Calu3 (cell line): ENCODE results near the gene CAV2. TPM values are rescaled to one million over a fixed set of nuclear protein-coding genes. Genes with fewer than 3 reads are reported as not detected.

ENCODE experiments used
- BruUV-seq: library from RNA; stranded (reverse); fragments of 400-500 nt; replicated peaks from 2 replicates; lab custom pipeline; 2021; lab: Mats Ljungman, UMichigan
- CTCF ChIA-PET: fragments of 300-600 bp; sonication (Branson Sonifier 250); formaldehyde crosslinking; loops from one replicate; lab custom pipeline; 2022; ENCODE audit warnings: antibody characterized with exemption; lab: Charles Lee
- DNase-seq: peaks from one replicate; pipeline ENCODE4 v3.0.0; 2022
- H3K27ac Mint-ChIP-seq: one replicate; pipeline ENCODE4 v1.8.0; 2022; ENCODE audit warnings: mixed read lengths; ENCODE audit not compliant: unreplicated experiment
- H3K27me3 Mint-ChIP-seq: one replicate; pipeline ENCODE4 v1.8.0; 2022; ENCODE audit warnings: mixed read lengths; ENCODE audit not compliant: unreplicated experiment
- H3K36me3 Mint-ChIP-seq: one replicate; pipeline ENCODE4 v1.8.0; 2022; ENCODE audit warnings: mild to moderate bottlenecking, moderate library complexity, mixed read lengths; ENCODE audit not compliant: insufficient read depth, unreplicated experiment
- H3K4me1 Mint-ChIP-seq: one replicate; pipeline ENCODE4 v1.8.0; 2022; ENCODE audit warnings: mild to moderate bottlenecking, low read depth, mixed read lengths; ENCODE audit not compliant: unreplicated experiment
- H3K4me3 Mint-ChIP-seq: one replicate; pipeline ENCODE4 v1.8.0; 2022; ENCODE audit warnings: mild to moderate bottlenecking, low read depth, moderate library complexity, mixed read lengths; ENCODE audit not compliant: unreplicated experiment
- H3K9me3 Mint-ChIP-seq: one replicate; pipeline ENCODE4 v1.8.0; 2022; ENCODE audit warnings: low read depth, mixed read lengths; ENCODE audit not compliant: unreplicated experiment
- intact Hi-C: fragments of 100-400 bp; cut with micrococcal nuclease; formaldehyde crosslinking; loops from one replicate; pipeline ENCODE4 v1.10.0; 2022; ENCODE audit not compliant: unreplicated experiment
- total RNA-seq: library from RNA; stranded (reverse); gene quantifications from 2 replicates; pipeline ENCODE4 v1.2.3, GENCODE V29; 2022
- TF ChIP-seq, protein P1 (sequence below): fragments of 200-600 bp; IDR thresholded peaks from one replicate; pipeline ENCODE4 v1.8.0; 2022; ENCODE audit warnings: antibody characterized with exemption; ENCODE audit not compliant: unreplicated experiment

CAV2 gene
- total RNA-seq, 1 experiment from 2014 or later: 76.4 TPM

GRCh38 chr7:116526897-116527296 lies 27.4 kb downstream of the CAV2 start:
- H3K9me3 Mint-ChIP-seq: no peaks in the 10 kb centered on the region
- TF ChIP-seq, protein P1, sequence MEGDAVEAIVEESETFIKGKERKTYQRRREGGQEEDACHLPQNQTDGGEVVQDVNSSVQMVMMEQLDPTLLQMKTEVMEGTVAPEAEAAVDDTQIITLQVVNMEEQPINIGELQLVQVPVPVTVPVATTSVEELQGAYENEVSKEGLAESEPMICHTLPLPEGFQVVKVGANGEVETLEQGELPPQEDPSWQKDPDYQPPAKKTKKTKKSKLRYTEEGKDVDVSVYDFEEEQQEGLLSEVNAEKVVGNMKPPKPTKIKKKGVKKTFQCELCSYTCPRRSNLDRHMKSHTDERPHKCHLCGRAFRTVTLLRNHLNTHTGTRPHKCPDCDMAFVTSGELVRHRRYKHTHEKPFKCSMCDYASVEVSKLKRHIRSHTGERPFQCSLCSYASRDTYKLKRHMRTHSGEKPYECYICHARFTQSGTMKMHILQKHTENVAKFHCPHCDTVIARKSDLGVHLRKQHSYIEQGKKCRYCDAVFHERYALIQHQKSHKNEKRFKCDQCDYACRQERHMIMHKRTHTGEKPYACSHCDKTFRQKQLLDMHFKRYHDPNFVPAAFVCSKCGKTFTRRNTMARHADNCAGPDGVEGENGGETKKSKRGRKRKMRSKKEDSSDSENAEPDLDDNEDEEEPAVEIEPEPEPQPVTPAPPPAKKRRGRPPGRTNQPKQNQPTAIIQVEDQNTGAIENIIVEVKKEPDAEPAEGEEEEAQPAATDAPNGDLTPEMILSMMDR: no peak
- H3K4me1 Mint-ChIP-seq: peaks cover 51% of the 10 kb centered on the region
- no peaks in the 10 kb centered on the region for H3K27me3 Mint-ChIP-seq
- intact Hi-C loops: loop anchor here (1.0 to 10.0 kb wide), 7 partner anchors 45 to 278 kb away; no protein-coding TSS in a partner anchor
- CTCF ChIA-PET: interaction anchor here (0.9 to 2.2 kb wide), 8 partner anchors 25 to 403 kb away, joined by 3 to 20 read pairs (median 8); partner anchors contain the start of gene CAV2
- H3K27ac Mint-ChIP-seq: peak overlapping the region; percentile 73
- peaks cover 26% of the 10 kb centered on the region for H3K36me3 Mint-ChIP-seq
- BruUV-seq: no TSS peak
- peak overlapping the region; percentile 93 for H3K4me3 Mint-ChIP-seq
- no peak for DNase-seq

DNA sequence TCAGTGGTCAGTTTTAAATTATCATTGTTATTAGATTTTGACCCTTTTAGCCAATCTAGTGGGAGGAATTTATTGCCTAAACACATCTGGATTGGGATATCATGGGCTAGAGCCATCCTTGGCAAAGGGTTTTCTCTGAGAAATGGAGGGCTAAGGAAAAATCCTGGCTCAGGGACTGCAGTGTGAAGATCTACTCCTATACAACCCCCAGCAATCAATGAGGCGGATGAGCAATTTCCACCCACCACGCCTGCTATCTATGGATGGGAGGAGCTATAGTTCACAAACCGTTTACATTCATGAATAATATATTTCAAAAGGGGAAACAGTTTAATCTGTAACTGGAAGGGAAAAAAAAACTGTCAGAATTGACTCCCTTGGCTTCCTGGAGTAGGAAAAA lies 28.0 kb downstream of the CAV2 start:
- Mint-ChIP-seq H3K36me3 (peaks cover 26% of the 10 kb centered on the region), H3K4me3 (peak overlapping the region; percentile 93)
- CTCF ChIA-PET: no interaction called here

DNA sequence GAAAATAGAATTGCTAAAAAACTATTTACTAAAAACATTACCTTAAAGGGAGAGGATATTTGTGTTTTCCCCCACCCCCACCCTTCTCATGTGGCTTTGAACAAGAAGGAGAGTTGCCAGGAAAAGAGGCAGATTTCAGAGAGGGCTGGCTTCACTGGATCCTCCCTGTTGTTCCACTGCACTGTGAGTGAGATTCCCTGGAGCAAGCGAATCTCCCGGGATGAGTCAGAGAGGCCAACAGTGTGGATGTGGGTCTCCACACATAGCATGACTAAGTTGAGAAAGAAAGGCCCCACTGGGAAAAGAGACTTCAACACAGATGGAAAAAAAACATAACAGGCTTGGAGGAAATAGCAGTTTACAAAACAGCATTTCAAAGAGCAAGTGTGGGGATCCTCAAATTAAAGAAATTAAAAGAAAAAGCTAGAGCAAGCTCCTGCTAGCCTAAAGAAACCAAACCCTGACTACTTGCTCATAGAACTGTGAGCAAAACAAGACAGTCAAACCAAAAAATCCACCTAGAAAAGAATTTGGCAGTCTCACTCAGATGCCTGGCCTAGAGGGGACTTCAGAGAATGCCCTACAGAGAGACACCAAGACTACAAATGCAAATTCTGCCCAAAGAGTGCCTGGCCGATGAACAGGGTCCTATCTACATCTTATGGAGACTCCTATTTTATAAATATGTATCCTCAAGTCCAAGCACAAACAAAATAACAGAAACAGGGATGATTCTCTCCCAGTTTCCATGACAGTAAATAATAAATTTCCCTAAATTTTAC lies 28.7 kb downstream of the CAV2 start:
- Mint-ChIP-seq H3K4me1 (peaks cover 38% of the 10 kb centered on the region), H3K4me3 (no peak overlapping the region), H3K9me3 (no peaks in the 10 kb centered on the region), H3K36me3 (peaks cover 26% of the 10 kb centered on the region), H3K27ac (no peak overlapping the region), H3K27me3 (no peaks in the 10 kb centered on the region)
- no peak for DNase-seq
- CTCF ChIA-PET: interaction anchor here (0.6 kb wide), 1 partner anchor 274 kb away, joined by 7 read pairs; no protein-coding TSS in a partner anchor
- TF ChIP-seq, protein P1: no peak
- no TSS peak for BruUV-seq
- intact Hi-C loops: loop anchor here (5.0 to 10.0 kb wide), 5 partner anchors 44 to 277 kb away; no protein-coding TSS in a partner anchor

More for the DNA sequence above, 28.0 kb downstream of the CAV2 start:
- TF ChIP-seq, protein P1: no peak
- Mint-ChIP-seq H3K27me3 (no peaks in the 10 kb centered on the region), H3K27ac (no peak overlapping the region), H3K4me1 (peaks cover 45% of the 10 kb centered on the region), H3K9me3 (no peaks in the 10 kb centered on the region)
- no peak for DNase-seq
- intact Hi-C loops: loop anchor here (5.0 to 10.0 kb wide), 5 partner anchors 45 to 277 kb away; no protein-coding TSS in a partner anchor
- BruUV-seq: no TSS peak

- intact Hi-C loops: loop anchor here (5.0 to 10.0 kb wide), 5 partner anchors 43 to 276 kb away; no protein-coding TSS in a partner anchor
- DNase-seq: no peak
- TF ChIP-seq, protein P1: no peak
- peaks cover 30% of the 10 kb centered on the region for H3K4me1 Mint-ChIP-seq
- H3K4me3 Mint-ChIP-seq: no peak overlapping the region
- H3K27me3 Mint-ChIP-seq: no peaks in the 10 kb centered on the region
- H3K9me3 Mint-ChIP-seq: no peaks in the 10 kb centered on the region
- peaks cover 26% of the 10 kb centered on the region for H3K36me3 Mint-ChIP-seq
- no TSS peak for BruUV-seq
- no peak overlapping the region for H3K27ac Mint-ChIP-seq
- CTCF ChIA-PET: no interaction called here
Measured at GRCh38 chr7:116529250-116529649, 29.7 kb downstream of the CAV2 start.
